ENCODE measurements around the gene ACSL6. TPM values are rescaled to one million over a fixed set of nuclear protein-coding genes. Genes with fewer than 3 reads are reported as not detected.

Gene ACSL6
- total and polyA plus RNA-seq, 4 donors, result 0.10 to 6.7 (median 0.38) TPM

DNA sequence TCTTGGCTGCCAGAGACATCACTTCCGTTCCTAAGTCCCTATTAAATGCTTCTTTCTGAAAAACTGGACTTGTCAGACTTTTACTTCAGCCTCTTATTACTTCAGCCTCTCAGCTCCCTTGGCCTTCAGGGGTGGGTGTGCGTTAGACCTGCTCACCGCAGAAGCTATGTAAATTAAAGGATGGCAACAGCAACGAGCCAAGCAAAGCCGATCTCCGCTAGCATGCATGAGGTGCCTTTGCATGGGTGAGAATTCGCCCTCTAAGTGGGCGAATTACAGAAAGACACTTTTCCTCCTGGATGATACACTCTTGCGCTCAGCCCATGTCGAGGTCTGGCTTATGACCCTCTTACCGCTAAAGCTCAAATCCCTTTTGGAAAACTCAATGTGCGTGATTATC, 38.1 kb upstream of the ACSL6 start:
- no peak for DNase-seq
- TF ChIP-seq, protein P1, sequence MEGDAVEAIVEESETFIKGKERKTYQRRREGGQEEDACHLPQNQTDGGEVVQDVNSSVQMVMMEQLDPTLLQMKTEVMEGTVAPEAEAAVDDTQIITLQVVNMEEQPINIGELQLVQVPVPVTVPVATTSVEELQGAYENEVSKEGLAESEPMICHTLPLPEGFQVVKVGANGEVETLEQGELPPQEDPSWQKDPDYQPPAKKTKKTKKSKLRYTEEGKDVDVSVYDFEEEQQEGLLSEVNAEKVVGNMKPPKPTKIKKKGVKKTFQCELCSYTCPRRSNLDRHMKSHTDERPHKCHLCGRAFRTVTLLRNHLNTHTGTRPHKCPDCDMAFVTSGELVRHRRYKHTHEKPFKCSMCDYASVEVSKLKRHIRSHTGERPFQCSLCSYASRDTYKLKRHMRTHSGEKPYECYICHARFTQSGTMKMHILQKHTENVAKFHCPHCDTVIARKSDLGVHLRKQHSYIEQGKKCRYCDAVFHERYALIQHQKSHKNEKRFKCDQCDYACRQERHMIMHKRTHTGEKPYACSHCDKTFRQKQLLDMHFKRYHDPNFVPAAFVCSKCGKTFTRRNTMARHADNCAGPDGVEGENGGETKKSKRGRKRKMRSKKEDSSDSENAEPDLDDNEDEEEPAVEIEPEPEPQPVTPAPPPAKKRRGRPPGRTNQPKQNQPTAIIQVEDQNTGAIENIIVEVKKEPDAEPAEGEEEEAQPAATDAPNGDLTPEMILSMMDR (IDR thresholded peaks at IDR 0.05; ENCODE audit: control extremely low read depth, extremely low read depth), result no peak

DNA sequence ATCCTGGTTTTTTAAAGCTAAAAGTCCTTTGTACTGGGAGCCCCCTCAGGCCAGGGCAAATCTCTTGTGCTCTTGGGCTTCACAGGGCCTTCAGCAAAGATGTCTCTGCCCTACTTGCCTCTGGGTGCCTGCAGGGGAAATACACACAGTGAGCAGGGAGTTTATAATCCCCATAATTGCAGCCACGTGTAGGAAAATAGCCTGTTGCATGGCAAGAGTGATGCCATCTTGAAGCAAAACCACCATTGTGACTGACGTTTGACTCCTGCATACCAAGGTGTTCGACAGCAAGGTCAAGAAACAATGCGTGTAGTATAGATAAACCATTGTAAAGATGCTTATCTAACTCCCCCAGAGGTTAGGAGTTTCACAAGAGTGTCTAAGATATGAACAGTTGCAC, 37.6 kb upstream of the ACSL6 start:
- no peaks in the 10 kb centered on the region for H3K9me3 ChIP-seq (ENCODE audit: control insufficient read depth in 4 of 4, insufficient read depth in 3 of 4, low read length in 3 of 4)
- TF ChIP-seq, protein P1 (IDR thresholded peaks at IDR 0.05; ENCODE audit: control extremely low read depth, extremely low read depth), result no peak
- H3K36me3 ChIP-seq (ENCODE audit: control insufficient read depth in 4 of 4, insufficient read depth in 4 of 4, low read length in 4 of 4), result no peaks in the 10 kb centered on the region
- no peak overlapping the region for H3K9ac ChIP-seq (ENCODE audit: insufficient read depth in 1 of 2, low read length in 2 of 2)
- no peaks in the 10 kb centered on the region for H3K4me1 ChIP-seq (ENCODE audit: control insufficient read depth in 5 of 5, insufficient read depth in 5 of 5, low read length in 5 of 5)
- H3K27ac ChIP-seq (ENCODE audit: low read depth in 1 of 2, low read length in 1 of 2), result no peak overlapping the region
- WGBS, 2 donors, result 54 to 55% methylated on average over 4 of the region's 4 CpGs
- H3K4me3 ChIP-seq, result no peak overlapping the region
- H3K27me3 ChIP-seq (ENCODE audit: control insufficient read depth in 3 of 3, insufficient read depth in 3 of 3, low read length in 2 of 3), result no peaks in the 10 kb centered on the region
- DNase-seq (no peak), ATAC-seq (ENCODE audit: insufficient read depth, low FRiP score) (no peak)

More for the DNA sequence above, 38.1 kb upstream of the ACSL6 start:
- no peaks in the 10 kb centered on the region for H3K9me3 ChIP-seq (ENCODE audit: control insufficient read depth in 4 of 4, insufficient read depth in 3 of 4, low read length in 3 of 4)
- H3K9ac ChIP-seq (ENCODE audit: insufficient read depth in 1 of 2, low read length in 2 of 2), result no peak overlapping the region
- no peak overlapping the region for H3K4me3 ChIP-seq
- no peak overlapping the region for H3K27ac ChIP-seq (ENCODE audit: low read depth in 1 of 2, low read length in 1 of 2)
- no peaks in the 10 kb centered on the region for H3K36me3 ChIP-seq (ENCODE audit: control insufficient read depth in 4 of 4, insufficient read depth in 4 of 4, low read length in 4 of 4)
- no peaks in the 10 kb centered on the region for H3K4me1 ChIP-seq (ENCODE audit: control insufficient read depth in 5 of 5, insufficient read depth in 5 of 5, low read length in 5 of 5)
- WGBS, 2 donors, result 94 to 95% methylated on average over 12 of the region's 12 CpGs
- ATAC-seq (ENCODE audit: insufficient read depth, low FRiP score), result no peak
- no peaks in the 10 kb centered on the region for H3K27me3 ChIP-seq (ENCODE audit: control insufficient read depth in 3 of 3, insufficient read depth in 3 of 3, low read length in 2 of 3)

DNA sequence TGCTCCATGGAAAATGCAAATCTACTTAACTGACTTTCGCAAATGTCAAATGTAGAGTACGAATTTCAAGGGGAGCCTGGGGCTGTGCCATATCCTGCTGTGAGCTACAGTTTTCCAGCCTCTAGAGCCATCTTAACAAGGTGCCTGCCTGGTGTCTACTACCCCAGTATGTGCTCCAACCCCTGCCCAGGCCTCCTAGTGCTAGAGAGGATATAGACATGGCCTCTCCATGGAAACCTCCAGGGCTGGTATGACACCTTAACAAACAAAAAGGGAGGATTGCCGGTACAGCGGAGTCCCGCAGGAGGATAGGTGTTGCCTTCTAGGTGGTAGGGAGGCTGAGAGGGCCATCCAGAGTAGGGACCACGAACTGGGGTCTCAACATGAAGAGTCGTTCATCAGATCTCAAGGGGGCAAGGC, 35.4 kb upstream of the ACSL6 start:
- Histone ChIP-seq H3K27me3 (ENCODE audit: control insufficient read depth in 3 of 3, insufficient read depth in 3 of 3, low read length in 2 of 3) (no peaks in the 10 kb centered on the region), H3K9ac (ENCODE audit: insufficient read depth in 1 of 2, low read length in 2 of 2) (no peak overlapping the region), H3K4me3 (no peak overlapping the region), H3K36me3 (ENCODE audit: control insufficient read depth in 4 of 4, insufficient read depth in 4 of 4, low read length in 4 of 4) (no peaks in the 10 kb centered on the region), H3K4me1 (ENCODE audit: control insufficient read depth in 5 of 5, insufficient read depth in 5 of 5, low read length in 5 of 5) (peaks cover 0 to 3% (median 0%) of the 10 kb centered on the region in 5 donors), H3K27ac (ENCODE audit: low read depth in 1 of 2, low read length in 1 of 2) (no peak overlapping the region), H3K9me3 (ENCODE audit: control insufficient read depth in 4 of 4, insufficient read depth in 3 of 4, low read length in 3 of 4) (no peaks in the 10 kb centered on the region)
- 75 to 88% methylated on average over 7 of the region's 7 CpGs for WGBS, 2 donors
- no peak for DNase-seq
- TF ChIP-seq, protein P1 (IDR thresholded peaks at IDR 0.05; ENCODE audit: control extremely low read depth, extremely low read depth), result no peak
- ATAC-seq (ENCODE audit: insufficient read depth, low FRiP score), result no peak

DNA sequence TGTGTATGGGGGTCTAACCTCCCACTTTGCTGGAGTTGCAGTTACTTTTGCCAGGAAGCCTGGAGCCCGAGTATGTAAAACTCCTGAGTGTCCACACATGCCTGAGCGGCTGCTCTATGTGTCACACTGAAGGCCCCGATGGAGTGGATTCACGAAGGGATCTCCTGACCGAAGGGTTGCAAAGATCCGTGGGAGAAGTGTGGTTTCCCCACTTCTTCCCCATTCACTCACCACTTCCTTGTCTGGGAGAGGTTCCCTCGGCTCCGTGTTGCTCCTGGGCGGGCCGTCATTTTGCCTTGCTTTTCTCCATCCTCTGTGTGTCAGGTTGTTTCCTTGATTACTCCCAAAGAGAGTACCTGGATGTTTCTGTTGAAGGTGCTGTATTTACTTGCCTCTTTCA, 32.7 kb upstream of the ACSL6 start:
- TF ChIP-seq, protein P1 (IDR thresholded peaks at IDR 0.05; ENCODE audit: control extremely low read depth, extremely low read depth), result no peak
- Histone ChIP-seq H3K36me3 (ENCODE audit: control insufficient read depth in 4 of 4, insufficient read depth in 4 of 4, low read length in 4 of 4) (no peaks in the 10 kb centered on the region), H3K9ac (ENCODE audit: insufficient read depth in 1 of 2, low read length in 2 of 2) (no peak overlapping the region), H3K4me1 (ENCODE audit: control insufficient read depth in 5 of 5, insufficient read depth in 5 of 5, low read length in 5 of 5) (peaks cover 0 to 3% (median 0%) of the 10 kb centered on the region in 5 donors), H3K27me3 (ENCODE audit: control insufficient read depth in 3 of 3, insufficient read depth in 3 of 3, low read length in 2 of 3) (no peaks in the 10 kb centered on the region), H3K27ac (ENCODE audit: low read depth in 1 of 2, low read length in 1 of 2) (no peak overlapping the region), H3K4me3 (no peak overlapping the region), H3K9me3 (ENCODE audit: control insufficient read depth in 4 of 4, insufficient read depth in 3 of 4, low read length in 3 of 4) (no peaks in the 10 kb centered on the region)
- DNase-seq, result no peak
- 32 to 66% methylated on average over 10 of the region's 10 CpGs for WGBS, 2 donors
- peak; percentile 66 for ATAC-seq (ENCODE audit: insufficient read depth, low FRiP score)

All from lung (tissue), 12 donors.